Fibroblast of lung (primary cell): Measurements from ENCODE around the gene C1QTNF12. TPM values are rescaled to one million over a fixed set of nuclear protein-coding genes. Genes with fewer than 3 reads are reported as not detected.

Source experiments
- DNase-seq, 2 donors: peaks; one replicate each; pipeline versions ENCODE4 v3.0.0 to v3.0.0-alpha.2; 2010; ENCODE audit warnings: low read depth in 2 of 2
- H2AFZ ChIP-seq: 2 replicates; pipeline ENCODE4 v1.5.1; 2012; ENCODE audit warnings: low read length, control low read depth, inconsistent platforms
- H3K27ac ChIP-seq: 2 replicates; pipeline ENCODE4 v1.5.1; 2011; ENCODE audit warnings: low read length, control low read depth; ENCODE audit not compliant: insufficient read depth
- H3K27me3 ChIP-seq: 2 replicates; pipeline ENCODE4 v1.5.1; 2011; ENCODE audit warnings: mild to moderate bottlenecking, low read length; ENCODE audit not compliant: control insufficient read depth, insufficient read depth
- H3K36me3 ChIP-seq: 2 replicates; pipeline ENCODE4 v1.5.1; 2011; ENCODE audit warnings: low read length; ENCODE audit not compliant: control insufficient read depth, insufficient read depth
- H3K4me1 ChIP-seq: 2 replicates; pipeline ENCODE4 v1.5.1; 2011; ENCODE audit warnings: low read length; ENCODE audit not compliant: control insufficient read depth, insufficient read depth; ENCODE audit errors: extremely low read depth
- H3K4me2 ChIP-seq: 2 replicates; pipeline ENCODE4 v1.5.1; 2011; ENCODE audit warnings: low read length, control low read depth; ENCODE audit not compliant: insufficient read depth; ENCODE audit errors: extremely low read depth
- H3K4me3 ChIP-seq, 4 experiments: fragments of 200-600 bp in 1 of 4; sonication (generic) in 1 of 4; replicated peaks in 1 of 4; 2 replicates each; pipeline ENCODE4 v1.5.1; 2011 to 2016; ENCODE audit warnings: low read length in 4 of 4, low read depth in 3 of 4, mild to moderate bottlenecking in 3 of 4, control low read depth in 2 of 4, inconsistent platforms in 1 of 4, mixed read lengths in 1 of 4; ENCODE audit not compliant: insufficient read depth in 1 of 4; ENCODE audit errors: control extremely low read depth in 1 of 4
- H3K79me2 ChIP-seq: 2 replicates; pipeline ENCODE4 v1.5.1; 2012; ENCODE audit warnings: mild to moderate bottlenecking, low read length, inconsistent platforms; ENCODE audit not compliant: control insufficient read depth, insufficient read depth
- H3K9ac ChIP-seq: 2 replicates; pipeline ENCODE4 v1.5.1; 2011; ENCODE audit warnings: mild to moderate bottlenecking, low read length, control low read depth; ENCODE audit not compliant: insufficient read depth
- H3K9me3 ChIP-seq: 2 replicates; pipeline ENCODE4 v1.5.1; 2012; ENCODE audit warnings: low read depth, low read length; ENCODE audit not compliant: control insufficient read depth, insufficient read depth
- H4K20me1 ChIP-seq: 2 replicates; pipeline ENCODE4 v1.5.1; 2011; ENCODE audit warnings: low read length; ENCODE audit not compliant: control insufficient read depth, insufficient read depth; ENCODE audit errors: extremely low read depth
- EZH2 ChIP-seq: IDR thresholded peaks from 2 replicates; pipeline ENCODE4 v1.5.1; 2012; ENCODE audit warnings: low read length, control low read depth, mild to moderate bottlenecking; ENCODE audit errors: missing control alignments
- polyA plus RNA-seq, 2 donors: library from polyadenylated mRNA; depleted of rRNA in 1 of 2; stranded (reverse) in 1 of 2; unstranded in 1 of 2; fragments of >200 nt; gene quantifications; 2 replicates each; pipeline ENCODE4 v1.2.1, GENCODE V29; 2011 to 2012; ENCODE audit warnings: missing spikeins in 1 of 2
- total RNA-seq: library from RNA; depleted of rRNA; stranded (reverse); fragments of >200 nt; gene quantifications from 2 replicates; pipeline ENCODE4 v1.2.1, GENCODE V29; 2014
- TF ChIP-seq, protein P1 (sequence below), 2 donors: IDR thresholded peaks in 1 of 2; conservative IDR thresholded peaks in 1 of 2; 1 replicate in 1 of 2; 2 replicates in 1 of 2; pipeline ENCODE4 v1.5.1; 2011 to 2012; ENCODE audit warnings: low read length in 2 of 2, control low read depth in 1 of 2, inconsistent platforms in 1 of 2, low read depth in 1 of 2, mild to moderate bottlenecking in 1 of 2

The C1QTNF12 gene
- total and polyA plus RNA-seq, 2 donors (not counting 1 experiment from before 2014, with no cell fraction given) = 0.27 to 4.1 TPM

DNA sequence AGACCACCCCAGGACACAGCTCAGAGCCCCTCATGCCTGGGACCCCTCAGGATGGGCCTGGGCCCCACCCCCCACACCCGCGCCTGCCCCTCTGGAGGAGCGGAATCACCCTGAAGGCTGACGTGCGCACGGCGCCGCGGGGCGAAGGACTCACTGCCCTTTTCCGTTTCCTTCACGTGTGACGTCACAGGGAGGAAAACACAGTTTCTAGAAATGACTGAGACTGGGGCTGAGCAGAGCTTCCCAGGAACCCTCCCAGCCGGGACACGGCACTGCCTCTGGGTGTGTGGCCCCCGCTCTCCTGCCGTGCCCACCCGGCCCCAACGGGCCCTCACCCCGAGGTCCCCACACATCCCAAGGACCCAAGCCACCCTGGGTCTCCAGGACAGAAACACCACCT lies 27.2 kb downstream of the C1QTNF12 start:
- TF ChIP-seq EZH2 = no peak
- TF ChIP-seq, protein P1, sequence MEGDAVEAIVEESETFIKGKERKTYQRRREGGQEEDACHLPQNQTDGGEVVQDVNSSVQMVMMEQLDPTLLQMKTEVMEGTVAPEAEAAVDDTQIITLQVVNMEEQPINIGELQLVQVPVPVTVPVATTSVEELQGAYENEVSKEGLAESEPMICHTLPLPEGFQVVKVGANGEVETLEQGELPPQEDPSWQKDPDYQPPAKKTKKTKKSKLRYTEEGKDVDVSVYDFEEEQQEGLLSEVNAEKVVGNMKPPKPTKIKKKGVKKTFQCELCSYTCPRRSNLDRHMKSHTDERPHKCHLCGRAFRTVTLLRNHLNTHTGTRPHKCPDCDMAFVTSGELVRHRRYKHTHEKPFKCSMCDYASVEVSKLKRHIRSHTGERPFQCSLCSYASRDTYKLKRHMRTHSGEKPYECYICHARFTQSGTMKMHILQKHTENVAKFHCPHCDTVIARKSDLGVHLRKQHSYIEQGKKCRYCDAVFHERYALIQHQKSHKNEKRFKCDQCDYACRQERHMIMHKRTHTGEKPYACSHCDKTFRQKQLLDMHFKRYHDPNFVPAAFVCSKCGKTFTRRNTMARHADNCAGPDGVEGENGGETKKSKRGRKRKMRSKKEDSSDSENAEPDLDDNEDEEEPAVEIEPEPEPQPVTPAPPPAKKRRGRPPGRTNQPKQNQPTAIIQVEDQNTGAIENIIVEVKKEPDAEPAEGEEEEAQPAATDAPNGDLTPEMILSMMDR (conservative IDR thresholded peaks at IDR 0.05 in 1 of 2, IDR thresholded peaks at IDR 0.05 in 1 of 2; ENCODE audit: low read depth in 1 of 2, low read length in 2 of 2) = no peak
- H4K20me1 ChIP-seq = no peaks in the 10 kb centered on the region

DNA sequence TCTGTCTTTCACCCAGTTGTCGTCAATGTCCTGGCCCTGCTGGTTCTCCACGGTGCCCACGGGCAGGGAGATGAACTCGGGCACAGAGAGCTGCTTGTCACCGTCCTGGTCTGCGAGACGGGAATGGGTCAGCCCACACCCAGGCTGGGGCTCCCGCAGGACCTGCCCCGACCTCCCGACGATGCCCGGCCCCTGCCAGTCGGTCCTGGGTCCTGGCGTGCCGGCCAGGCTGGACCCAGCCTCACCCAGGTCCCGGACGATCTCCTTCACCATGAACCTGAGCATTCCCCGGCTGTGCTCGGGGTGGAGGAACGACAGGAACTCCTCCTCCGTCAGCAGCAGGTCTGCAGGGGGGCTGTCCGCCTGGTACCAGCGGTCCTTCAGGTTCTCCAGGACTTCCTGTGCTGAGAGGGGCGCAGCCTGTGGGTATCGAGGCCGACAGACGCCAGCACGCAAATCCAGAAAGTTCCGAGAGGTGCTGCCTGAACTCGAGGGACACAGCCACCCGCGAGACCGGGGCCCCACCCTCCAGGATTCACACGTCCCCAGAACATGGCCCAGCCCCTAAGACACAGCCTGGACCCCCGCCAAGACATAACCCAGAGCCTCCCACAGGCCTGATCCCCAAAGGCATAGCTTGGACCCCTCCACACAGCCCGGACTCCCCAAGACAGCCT lies 27.9 kb downstream of the C1QTNF12 start:
- Histone ChIP-seq H3K27ac (no peak overlapping the region), H4K20me1 (no peaks in the 10 kb centered on the region), H3K4me2 (no peak overlapping the region), H3K27me3 (no peaks in the 10 kb centered on the region), H3K9ac (no peak overlapping the region), H3K79me2 (no peaks in the 10 kb centered on the region), H3K36me3 (peaks cover 36% of the 10 kb centered on the region), H3K4me1 (no peaks in the 10 kb centered on the region), H3K9me3 (no peaks in the 10 kb centered on the region), H3K4me3 (no peak overlapping the region), H2AFZ (no peak overlapping the region)
- no peak for TF ChIP-seq EZH2
- TF ChIP-seq, protein P1 (conservative IDR thresholded peaks at IDR 0.05 in 1 of 2, IDR thresholded peaks at IDR 0.05 in 1 of 2; ENCODE audit: low read depth in 1 of 2, low read length in 2 of 2) = no peak
- DNase-seq = no peak

More for the DNA sequence above, 27.2 kb downstream of the C1QTNF12 start:
- Histone ChIP-seq H3K27me3 (no peaks in the 10 kb centered on the region), H3K4me3 (no peak overlapping the region), H3K4me2 (no peak overlapping the region), H2AFZ (no peak overlapping the region), H3K79me2 (no peaks in the 10 kb centered on the region), H3K9me3 (no peaks in the 10 kb centered on the region), H3K36me3 (peaks cover 39% of the 10 kb centered on the region), H3K9ac (no peak overlapping the region), H3K27ac (no peak overlapping the region), H3K4me1 (no peaks in the 10 kb centered on the region)
- DNase-seq = no peak

DNA sequence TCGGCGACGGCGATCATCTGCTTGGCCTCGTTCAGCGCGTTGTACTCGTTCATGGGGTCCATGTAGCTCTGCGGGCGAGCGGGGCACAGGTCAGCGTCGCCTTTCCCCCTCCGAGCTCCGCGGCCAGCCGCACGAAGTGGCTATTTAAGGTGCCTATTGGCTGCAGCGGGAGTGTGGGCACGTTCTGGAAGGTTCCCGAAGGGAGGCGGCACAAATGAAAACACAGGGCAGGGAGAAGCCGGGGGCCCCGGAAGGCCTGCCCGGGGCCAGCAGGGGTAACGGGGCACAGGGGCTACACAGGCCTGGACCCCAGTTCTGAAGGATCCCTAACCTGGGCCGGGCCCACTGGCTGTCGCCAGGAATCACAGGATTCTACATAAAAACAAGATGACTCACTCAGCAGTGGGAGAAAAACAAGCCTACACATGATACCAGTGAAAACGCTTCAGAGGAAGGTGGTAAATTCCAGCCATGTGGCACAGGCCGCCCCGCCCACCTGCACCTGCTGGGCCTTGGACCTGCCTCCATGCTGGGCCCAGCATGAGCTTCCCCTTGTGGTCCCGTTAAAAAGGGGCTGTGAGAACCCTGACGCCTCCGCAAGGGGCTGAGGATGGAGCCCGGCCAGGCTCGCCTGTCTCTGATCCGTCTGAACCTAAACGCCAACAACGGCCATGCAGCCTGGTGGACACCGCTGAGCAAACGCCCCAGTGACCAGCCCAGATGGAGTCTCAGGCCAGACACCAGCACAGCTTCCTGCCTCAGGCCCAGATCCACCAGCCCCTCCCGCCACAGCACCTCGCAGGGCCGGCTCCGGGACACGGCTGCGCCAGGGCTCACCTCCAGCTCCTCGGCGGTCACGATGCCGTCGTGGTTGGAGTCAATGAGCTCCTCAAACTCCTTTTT lies 28.6 kb downstream of the C1QTNF12 start:
- TF ChIP-seq, protein P1 (conservative IDR thresholded peaks at IDR 0.05 in 1 of 2, IDR thresholded peaks at IDR 0.05 in 1 of 2; ENCODE audit: low read depth in 1 of 2, low read length in 2 of 2) = no peak
- TF ChIP-seq EZH2 = no peak
- H4K20me1 ChIP-seq = no peaks in the 10 kb centered on the region
- no peaks in the 10 kb centered on the region for H3K27me3 ChIP-seq
- H3K9me3 ChIP-seq = no peaks in the 10 kb centered on the region
- no peak overlapping the region for H2AFZ ChIP-seq
- H3K36me3 ChIP-seq = peaks cover 34% of the 10 kb centered on the region
- H3K79me2 ChIP-seq = no peaks in the 10 kb centered on the region
- H3K4me1 ChIP-seq = no peaks in the 10 kb centered on the region
- H3K4me3 ChIP-seq = no peak overlapping the region
- no peak overlapping the region for H3K27ac ChIP-seq
- no peak for DNase-seq
- no peak overlapping the region for H3K4me2 ChIP-seq
- no peak overlapping the region for H3K9ac ChIP-seq
